ENCODE results near the gene JAG1.

Gene JAG1

GRCh38 chr20:10609276-10609675 is 64.5 kb downstream of the JAG1 start:
- no peak for TF ChIP-seq CTCF (IDR thresholded peaks at IDR 0.05; ENCODE audit: insufficient read depth, low read depth, low read length, missing control alignments)
- no peak for DNase-seq (ENCODE audit: low read depth)

GRCh38 chr20:10605547-10606195 is 68.1 kb downstream of the JAG1 start:
- no peak overlapping the region for H3K4me3 ChIP-seq (ENCODE audit: low read depth, low read length)
- DNase-seq (ENCODE audit: low read depth): no peak
- no peak for TF ChIP-seq CTCF (IDR thresholded peaks at IDR 0.05; ENCODE audit: insufficient read depth, low read depth, low read length, missing control alignments)

More at GRCh38 chr20:10609276-10609675, 64.5 kb downstream of the JAG1 start:
- H3K4me3 ChIP-seq (ENCODE audit: low read depth, low read length): no peak overlapping the region

- TF ChIP-seq CTCF (IDR thresholded peaks at IDR 0.05; ENCODE audit: insufficient read depth, low read depth, low read length, missing control alignments): no peak
- DNase-seq (ENCODE audit: low read depth): no peak
- no peak overlapping the region for H3K4me3 ChIP-seq (ENCODE audit: low read depth, low read length)
Measured at GRCh38 chr20:10604865-10605440, 68.8 kb downstream of the JAG1 start.

GRCh38 chr20:10603971-10604864 is 69.6 kb downstream of the JAG1 start:
- no peak for TF ChIP-seq CTCF (IDR thresholded peaks at IDR 0.05; ENCODE audit: insufficient read depth, low read depth, low read length, missing control alignments)
- no peak for DNase-seq (ENCODE audit: low read depth)
- H3K4me3 ChIP-seq (ENCODE audit: low read depth, low read length): no peak overlapping the region

GRCh38 chr20:10603378-10603777 is 70.4 kb downstream of the JAG1 start:
- DNase-seq (ENCODE audit: low read depth): peak; percentile 33
- TF ChIP-seq CTCF (IDR thresholded peaks at IDR 0.05; ENCODE audit: insufficient read depth, low read depth, low read length, missing control alignments): no peak
- H3K4me3 ChIP-seq (ENCODE audit: low read depth, low read length): no peak overlapping the region

GRCh38 chr20:10602221-10602871 is 71.5 kb downstream of the JAG1 start:
- no peak overlapping the region for H3K4me3 ChIP-seq (ENCODE audit: low read depth, low read length)
- DNase-seq (ENCODE audit: low read depth): no peak
- no peak for TF ChIP-seq CTCF (IDR thresholded peaks at IDR 0.05; ENCODE audit: insufficient read depth, low read depth, low read length, missing control alignments)
